Hepatic stellate cell (primary cell): ENCODE results near the gene CAPS2.

Experiments
- DNase-seq: peaks from one replicate; pipeline ENCODE4 v3.0.0; 2011; ENCODE audit warnings: low spot score

Gene CAPS2

DNA sequence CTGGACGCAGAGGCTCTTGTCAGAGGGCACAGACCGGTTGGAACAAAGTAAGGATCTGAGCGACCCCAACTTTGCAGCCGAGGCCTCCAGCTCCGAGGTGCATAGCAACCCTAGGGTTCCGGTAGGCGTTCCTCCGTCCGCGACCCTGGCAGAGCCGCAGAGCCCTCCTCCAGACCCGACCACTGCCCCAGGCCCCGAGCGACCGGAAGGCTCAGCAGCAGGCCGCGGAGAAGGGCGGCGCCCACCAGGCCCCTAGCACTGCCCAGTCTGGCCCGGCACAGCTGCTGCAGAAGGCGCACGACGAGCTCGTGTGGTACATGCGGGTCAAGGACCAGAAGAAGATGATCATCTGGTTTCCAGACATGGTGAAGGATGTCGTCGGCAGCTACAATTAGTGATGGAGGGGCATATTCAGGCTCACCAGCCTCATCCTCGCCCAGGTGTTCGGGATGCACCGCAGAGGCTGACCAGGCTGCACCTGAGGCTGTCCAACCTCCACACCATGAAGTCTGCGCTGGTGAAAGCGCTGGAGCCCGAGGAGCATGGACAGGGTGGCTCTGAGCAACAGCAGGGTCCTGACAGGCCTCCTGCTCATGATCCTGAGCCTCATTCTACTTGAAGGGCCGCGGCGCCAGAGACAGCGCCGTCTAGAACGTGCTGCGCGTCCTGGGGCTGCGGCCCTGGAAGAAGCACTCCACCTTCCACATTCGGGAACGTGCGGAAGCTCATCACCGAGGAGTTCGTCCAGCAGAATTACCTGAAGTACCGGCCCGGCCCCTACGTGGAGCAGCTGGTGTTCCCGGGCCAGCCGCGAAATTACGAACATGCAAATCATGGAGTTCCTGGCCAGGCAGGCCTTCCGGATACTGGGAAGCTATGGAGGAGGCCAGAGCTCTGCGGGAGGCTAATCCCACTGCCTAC lies 24.5 kb downstream of the CAPS2 start:
- DNase-seq = no peak

- no peak for DNase-seq
These were observed 27.3 kb downstream of the CAPS2 start for GRCh38 chr12:75302781-75303180.

- no peak for DNase-seq
These were observed 27.9 kb downstream of the CAPS2 start for GRCh38 chr12:75302225-75302624.

GRCh38 chr12:75294797-75295196 lies 35.3 kb downstream of the CAPS2 start:
- DNase-seq = no peak

- DNase-seq = no peak
These were observed 35.8 kb downstream of the CAPS2 start for GRCh38 chr12:75294336-75294735.

- no peak for DNase-seq
These were observed 39.1 kb downstream of the CAPS2 start for GRCh38 chr12:75291014-75291413.

DNA sequence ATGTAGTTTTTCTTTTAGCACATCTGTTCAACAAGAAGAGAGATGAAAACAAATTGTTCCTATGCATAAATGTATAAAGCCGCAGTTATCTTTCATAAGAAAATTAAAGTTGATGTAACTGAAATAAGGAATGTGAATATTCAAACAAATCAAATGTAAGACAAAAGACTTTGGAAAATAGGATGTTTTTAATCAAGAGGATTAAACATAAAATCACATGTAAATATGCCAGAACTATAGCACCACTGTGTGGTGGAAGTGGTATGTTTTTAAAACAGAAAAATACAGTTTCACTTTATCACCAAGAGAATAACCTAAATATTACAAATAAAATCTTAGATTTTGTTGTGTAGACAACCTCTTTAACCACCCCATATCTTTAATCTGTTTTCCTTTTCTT lies 40.4 kb downstream of the CAPS2 start:
- no peak for DNase-seq

DNA sequence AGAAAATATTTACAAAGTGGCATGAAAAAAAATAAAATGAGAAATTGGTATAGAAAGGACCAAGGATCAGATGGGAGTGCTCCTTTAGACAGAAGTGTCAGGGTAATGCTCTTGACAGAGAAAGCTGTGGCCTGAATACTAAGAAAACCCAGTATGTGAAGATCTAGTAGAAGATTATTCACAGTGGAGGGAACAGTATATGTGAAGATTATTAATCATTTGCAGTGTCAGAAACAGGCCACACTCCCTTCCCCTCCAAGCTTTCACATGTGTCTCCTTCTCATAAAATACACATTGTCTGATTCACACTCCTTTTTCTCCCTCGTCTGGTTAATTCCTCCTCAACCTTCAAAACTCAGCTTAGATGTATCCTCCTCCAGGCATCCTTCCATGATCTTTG lies 41.3 kb downstream of the CAPS2 start:
- DNase-seq = no peak

DNA sequence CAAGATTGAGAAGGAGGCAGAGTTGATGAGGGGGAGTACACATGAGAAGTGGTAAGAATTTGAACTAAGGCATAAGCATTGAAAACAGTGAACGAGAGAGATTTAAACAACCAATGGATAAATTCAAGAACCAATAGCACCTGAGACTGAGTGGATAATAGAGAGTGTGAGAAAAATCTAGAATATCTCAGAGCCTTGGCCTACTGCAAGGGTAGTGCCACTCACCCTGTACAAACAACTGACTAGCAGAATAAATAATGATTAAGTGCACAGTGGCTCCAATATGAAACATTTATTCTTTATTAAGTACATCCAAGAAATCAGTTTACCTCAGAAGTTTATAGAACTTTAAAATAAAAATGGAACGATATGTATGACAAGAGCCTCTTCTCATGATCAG lies 54.4 kb downstream of the CAPS2 start:
- DNase-seq = no peak

DNA sequence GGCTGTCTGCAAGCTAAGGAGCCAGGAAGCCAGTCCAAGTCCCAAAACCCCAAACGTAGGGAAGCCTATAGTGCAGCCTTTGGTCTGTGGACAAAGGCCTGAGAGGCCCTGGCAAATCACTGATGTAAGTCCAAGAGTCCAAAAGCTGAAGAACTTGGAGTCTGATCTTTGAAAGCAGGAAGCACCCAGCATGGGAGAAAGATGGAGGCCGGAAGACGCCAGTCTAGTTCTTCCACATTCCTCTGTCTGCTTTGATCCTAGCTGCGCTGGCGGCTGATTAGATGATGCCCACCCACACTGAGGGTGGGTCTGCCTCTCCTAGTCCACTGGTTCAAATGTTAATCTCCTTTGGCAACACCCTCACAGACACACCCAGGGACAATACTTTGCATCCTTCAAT lies 58.5 kb downstream of the CAPS2 start:
- no peak for DNase-seq

DNA sequence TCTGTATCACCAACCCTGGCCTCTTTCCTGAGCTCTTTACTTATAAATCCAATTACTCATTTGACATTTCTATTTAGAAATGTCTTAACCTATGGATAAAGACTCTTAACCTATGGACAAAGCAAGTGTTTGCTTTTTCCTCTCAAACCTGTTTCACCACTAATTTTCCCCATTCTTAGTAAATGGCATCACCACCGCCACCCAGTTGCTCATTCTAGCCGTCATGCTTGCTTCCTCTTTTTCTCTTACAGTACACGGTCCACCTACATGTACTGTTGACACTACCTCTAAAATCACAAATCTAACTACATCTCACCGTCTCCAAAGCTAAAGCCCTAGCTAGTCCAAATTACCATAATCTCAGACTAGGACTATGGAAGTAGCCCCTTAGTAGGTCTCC lies 60.0 kb downstream of the CAPS2 start:
- DNase-seq = no peak

DNA sequence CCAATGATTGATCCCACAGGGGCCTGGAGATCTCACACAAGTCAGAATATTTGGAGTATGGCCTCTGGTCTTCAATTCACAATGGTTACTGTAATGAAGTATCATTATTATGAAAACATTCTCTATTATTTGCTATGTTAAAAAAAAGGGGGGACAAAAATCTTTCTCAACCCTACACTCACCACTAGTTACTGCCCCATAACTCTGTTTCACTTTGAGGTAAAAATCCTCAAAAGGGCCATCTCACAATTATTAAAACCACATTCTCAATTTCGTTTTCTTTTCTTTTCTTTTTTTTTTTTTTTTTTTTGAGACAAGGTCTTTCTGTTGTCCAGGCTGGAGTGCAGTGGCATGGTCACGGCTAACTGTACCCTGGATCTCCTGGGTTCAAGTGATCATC lies 60.9 kb downstream of the CAPS2 start:
- no peak for DNase-seq

GRCh38 chr12:75260316-75260715 lies 69.8 kb downstream of the CAPS2 start:
- DNase-seq = no peak

GRCh38 chr12:75259143-75259542 lies 71.0 kb downstream of the CAPS2 start:
- no peak for DNase-seq

GRCh38 chr12:75257510-75257909 lies 72.6 kb downstream of the CAPS2 start:
- DNase-seq = no peak

DNA sequence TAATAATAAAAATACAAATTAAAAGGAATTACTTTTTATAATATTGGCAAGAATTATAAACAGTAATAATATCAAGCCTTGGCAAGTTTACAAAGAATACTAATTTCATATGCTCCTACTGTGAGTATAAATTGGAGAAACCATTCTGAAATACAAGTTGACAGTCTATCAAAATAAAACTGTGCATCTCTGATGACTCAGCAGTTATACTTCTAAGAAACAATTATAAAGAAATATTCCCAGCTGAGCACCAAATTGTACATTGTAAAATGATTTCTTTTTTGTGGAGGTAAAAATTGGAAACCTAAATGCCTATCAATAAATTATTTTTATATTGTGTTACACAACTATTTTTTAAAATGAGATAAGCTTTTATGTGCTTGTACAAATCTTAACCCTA lies 85.0 kb downstream of the CAPS2 start:
- DNase-seq = no peak

DNA sequence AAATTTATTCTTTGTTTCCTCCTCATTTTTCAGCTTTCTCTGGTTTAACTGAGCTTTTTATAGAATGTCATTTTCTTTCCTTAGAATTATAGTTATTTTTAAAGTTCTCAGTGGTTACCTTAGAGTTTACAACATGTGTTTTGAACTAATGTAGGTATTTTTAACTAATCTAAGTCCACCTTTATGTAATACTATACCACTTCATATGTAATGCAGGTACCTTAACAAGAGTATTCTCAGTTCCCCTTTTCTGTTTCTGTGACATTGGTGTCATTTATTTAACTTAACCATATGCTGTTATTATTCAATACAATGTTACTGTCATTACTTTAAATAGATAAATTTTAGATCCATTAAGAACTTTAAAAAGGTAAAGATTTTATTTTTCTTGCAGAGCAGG lies 90.1 kb downstream of the CAPS2 start:
- DNase-seq = no peak

DNA sequence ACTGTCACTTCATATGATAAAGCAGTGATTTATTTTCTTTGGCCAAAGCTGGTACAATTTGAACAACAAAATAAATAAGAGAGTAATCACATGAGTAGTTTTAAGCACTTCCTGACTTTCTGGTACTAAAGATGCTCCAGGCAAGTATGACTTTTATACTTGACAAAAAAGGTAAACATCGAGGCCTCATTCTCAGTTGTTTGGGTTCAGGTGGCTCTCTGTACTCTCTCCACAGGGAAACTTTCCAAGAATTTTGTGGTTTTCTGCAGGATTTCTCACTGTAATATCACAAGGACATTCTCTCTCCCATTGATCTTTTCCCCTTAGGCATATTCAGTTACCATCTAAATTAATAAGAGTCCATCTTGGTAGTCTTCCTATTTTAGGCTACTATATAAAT lies 93.9 kb downstream of the CAPS2 start:
- no peak for DNase-seq

DNA sequence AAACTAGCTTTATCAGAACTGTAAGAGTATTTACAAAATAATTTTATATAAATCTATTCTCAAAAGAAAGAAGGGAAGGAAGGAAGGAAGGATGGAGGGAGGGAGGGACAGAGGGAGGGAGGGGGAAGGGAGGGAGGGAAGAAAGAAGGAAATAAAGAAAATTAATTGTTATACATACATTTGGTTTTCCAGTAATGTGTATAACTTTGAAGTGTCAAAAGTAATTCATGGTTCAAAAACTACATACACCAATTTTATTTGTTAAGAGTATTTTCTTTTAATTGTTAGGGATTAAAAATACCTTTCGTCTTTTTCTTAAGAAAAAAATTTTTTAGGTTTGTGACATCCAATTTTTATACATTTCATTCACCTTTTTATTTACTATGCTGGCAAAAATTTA lies 103.0 kb downstream of the CAPS2 start:
- DNase-seq = no peak
